ENCODE data around the gene CKAP5.

CKAP5 gene

GRCh38 chr11:46695345-46696211, 150.5 kb downstream of the CKAP5 start:
- DNase-seq = no peak

DNA sequence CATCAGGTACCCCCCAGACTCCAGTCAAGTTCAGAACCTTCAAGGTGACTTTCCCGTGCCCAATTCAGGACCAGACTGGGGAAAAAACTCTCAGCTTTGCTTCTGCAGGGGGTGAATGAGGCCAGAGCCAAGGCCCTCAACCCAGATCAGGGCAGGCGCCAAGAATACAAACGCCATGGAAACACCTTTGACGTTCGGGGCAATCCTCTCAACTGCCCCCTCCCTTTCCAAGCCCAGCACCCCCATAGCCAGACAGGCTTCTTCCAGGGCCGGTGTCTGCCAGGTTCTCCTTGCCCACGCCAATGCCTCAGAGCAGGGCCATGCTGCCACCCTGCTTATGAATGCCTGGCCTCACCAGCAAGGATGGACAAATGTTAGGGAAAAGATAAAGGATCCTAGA, 151.5 kb downstream of the CKAP5 start:
- no peak for DNase-seq

GRCh38 chr11:46694072-46694471, 152.0 kb downstream of the CKAP5 start:
- DNase-seq = no peak

DNA sequence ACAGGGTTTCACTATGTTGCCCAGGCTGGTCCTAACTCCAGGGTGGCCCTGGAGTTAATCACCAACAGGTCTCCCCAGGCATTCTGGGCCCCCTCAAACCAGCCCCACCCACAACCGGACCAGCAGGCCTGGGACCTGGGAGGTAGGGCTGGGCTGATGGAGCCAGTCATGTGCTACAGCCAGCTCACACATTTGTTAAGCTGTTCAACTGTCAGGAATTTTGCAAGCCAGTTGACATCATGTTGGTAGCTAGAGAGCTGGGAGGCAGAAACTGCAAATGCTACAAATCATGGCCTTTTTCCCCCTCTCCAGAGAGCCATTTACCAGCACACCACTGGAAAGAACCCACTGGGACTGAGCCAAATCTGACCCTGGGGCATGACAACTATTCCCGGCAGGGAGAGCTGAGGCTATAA, 152.5 kb downstream of the CKAP5 start:
- no peak for DNase-seq

Measured in NCI-H510A treated with DMSO at 0.1 percent for 48 hours (cell line).